Ishikawa (cell line): ENCODE data around the gene DBR1.

Experiments used
- CREB1 ChIP-seq: IDR thresholded peaks from 2 replicates; pipeline ENCODE4 v1.6.1; 2012; ENCODE audit warnings: low read depth
- TAF1 ChIP-seq: IDR thresholded peaks from 2 replicates; pipeline ENCODE4 v1.6.1; 2012; ENCODE audit warnings: low read depth, mild to moderate bottlenecking
- TEAD4 ChIP-seq: IDR thresholded peaks from 2 replicates; pipeline ENCODE4 v1.6.1; 2012
- TF ChIP-seq, protein P1 (sequence below): IDR thresholded peaks from 2 replicates; pipeline ENCODE4 v1.6.1; 2012

DNA sequence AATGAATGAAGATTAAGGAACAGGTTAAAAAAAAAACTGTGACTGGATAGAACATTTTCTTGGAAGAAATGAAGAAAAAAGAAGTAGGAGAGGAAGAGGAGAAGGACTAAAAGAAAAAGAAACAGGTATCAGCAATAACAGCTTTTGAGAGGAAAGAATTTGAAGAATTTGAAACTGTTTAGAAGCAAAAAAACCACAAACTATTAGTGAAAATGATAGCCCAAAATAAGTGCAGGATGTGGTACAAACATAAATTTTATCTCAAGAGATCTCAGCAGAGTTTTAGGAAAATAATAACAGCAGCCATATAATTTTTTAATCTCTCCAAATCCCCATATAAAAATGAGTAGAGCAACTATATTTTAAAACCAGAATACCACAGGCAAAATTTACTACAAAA, 33.8 kb downstream of the DBR1 start:
- TF ChIP-seq, protein P1, sequence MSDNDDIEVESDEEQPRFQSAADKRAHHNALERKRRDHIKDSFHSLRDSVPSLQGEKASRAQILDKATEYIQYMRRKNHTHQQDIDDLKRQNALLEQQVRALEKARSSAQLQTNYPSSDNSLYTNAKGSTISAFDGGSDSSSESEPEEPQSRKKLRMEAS: no peak
- TF ChIP-seq CREB1: no peak
- no peak for TF ChIP-seq TAF1
- TF ChIP-seq TEAD4: no peak
